ENCODE measurements around the gene PLA2G4E.

DNA sequence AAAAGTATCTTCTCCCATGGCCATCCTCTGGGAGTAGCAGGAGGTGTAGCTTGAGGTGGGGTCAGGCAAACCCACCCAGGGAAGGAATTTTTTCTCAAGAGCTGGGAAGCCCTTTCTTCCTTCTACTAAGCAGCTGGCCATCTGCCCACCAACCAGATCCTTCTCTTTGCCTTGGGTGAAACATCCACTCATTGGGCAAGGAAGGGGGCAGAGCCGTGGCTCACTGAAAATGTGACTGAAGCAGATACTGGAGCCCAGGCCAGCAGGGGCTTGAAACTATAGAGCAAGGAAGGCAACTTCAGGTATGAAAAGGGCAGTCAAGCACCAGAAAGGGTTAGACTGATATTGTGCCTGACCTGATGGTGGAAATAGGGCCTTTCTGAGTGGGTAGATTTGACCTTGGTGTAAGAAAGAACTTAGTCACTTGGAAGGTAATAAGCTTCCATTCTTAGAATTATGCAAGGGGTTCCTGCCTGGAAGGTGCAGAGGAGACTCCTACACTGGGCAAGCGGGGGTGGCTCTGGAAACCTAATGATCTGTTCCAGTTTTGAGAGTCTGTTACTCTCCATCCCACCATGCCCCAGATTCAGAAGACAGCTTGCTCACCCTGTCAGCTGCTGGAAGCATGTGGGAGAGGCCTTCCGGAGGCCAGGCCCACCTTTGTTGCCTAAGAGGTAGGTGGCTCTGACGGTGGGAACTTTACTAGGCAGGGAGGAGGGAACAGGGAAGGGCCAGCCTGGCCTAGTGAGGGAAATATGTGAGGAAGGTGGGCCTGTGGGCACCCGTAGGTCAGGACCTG, 22.0 kb upstream of the PLA2G4E start:
- TF ChIP-seq DR1 (CRISPR knock-in tag; IDR thresholded peaks at IDR 0.05): no peak
- TF ChIP-seq, protein P1, sequence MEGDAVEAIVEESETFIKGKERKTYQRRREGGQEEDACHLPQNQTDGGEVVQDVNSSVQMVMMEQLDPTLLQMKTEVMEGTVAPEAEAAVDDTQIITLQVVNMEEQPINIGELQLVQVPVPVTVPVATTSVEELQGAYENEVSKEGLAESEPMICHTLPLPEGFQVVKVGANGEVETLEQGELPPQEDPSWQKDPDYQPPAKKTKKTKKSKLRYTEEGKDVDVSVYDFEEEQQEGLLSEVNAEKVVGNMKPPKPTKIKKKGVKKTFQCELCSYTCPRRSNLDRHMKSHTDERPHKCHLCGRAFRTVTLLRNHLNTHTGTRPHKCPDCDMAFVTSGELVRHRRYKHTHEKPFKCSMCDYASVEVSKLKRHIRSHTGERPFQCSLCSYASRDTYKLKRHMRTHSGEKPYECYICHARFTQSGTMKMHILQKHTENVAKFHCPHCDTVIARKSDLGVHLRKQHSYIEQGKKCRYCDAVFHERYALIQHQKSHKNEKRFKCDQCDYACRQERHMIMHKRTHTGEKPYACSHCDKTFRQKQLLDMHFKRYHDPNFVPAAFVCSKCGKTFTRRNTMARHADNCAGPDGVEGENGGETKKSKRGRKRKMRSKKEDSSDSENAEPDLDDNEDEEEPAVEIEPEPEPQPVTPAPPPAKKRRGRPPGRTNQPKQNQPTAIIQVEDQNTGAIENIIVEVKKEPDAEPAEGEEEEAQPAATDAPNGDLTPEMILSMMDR (CRISPR knock-in tag; IDR thresholded peaks at IDR 0.05): no peak
- TF ChIP-seq BORCS8-MEF2B (CRISPR knock-in tag; IDR thresholded peaks at IDR 0.05): no peak
- no peak for TF ChIP-seq FOSL1 (CRISPR knock-in tag; IDR thresholded peaks at IDR 0.05; ENCODE audit: borderline replicate concordance)
- TF ChIP-seq, protein P2, sequence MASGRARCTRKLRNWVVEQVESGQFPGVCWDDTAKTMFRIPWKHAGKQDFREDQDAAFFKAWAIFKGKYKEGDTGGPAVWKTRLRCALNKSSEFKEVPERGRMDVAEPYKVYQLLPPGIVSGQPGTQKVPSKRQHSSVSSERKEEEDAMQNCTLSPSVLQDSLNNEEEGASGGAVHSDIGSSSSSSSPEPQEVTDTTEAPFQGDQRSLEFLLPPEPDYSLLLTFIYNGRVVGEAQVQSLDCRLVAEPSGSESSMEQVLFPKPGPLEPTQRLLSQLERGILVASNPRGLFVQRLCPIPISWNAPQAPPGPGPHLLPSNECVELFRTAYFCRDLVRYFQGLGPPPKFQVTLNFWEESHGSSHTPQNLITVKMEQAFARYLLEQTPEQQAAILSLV (CRISPR knock-in tag; IDR thresholded peaks at IDR 0.05; ENCODE audit: borderline replicate concordance): no peak
- TF ChIP-seq ZNF749 (CRISPR knock-in tag; IDR thresholded peaks at IDR 0.05; ENCODE audit: borderline replicate concordance): no peak
- no peak for TF ChIP-seq POLR2A (IDR thresholded peaks at IDR 0.05; ENCODE audit: insufficient read depth in 1 of 2, low read depth in 2 of 2, low read length in 2 of 2)
- TF ChIP-seq STAT6 (CRISPR knock-in tag; IDR thresholded peaks at IDR 0.05; ENCODE audit: borderline replicate concordance): no peak
- TF ChIP-seq ELF4 (CRISPR knock-in tag; IDR thresholded peaks at IDR 0.05; ENCODE audit: borderline replicate concordance): no peak
- TF ChIP-seq ZBTB40 (IDR thresholded peaks at IDR 0.05): no peak
- TF ChIP-seq ZBTB40 (CRISPR knock-in tag; IDR thresholded peaks at IDR 0.05): no peak
- no peak for TF ChIP-seq ZBTB44 (CRISPR knock-in tag; IDR thresholded peaks at IDR 0.05)
- no peak for TF ChIP-seq JUND (CRISPR knock-in tag; IDR thresholded peaks at IDR 0.05)
- TF ChIP-seq RFX5 (IDR thresholded peaks at IDR 0.05; ENCODE audit: low read depth, low read length): no peak
- TF ChIP-seq CHCHD3 (CRISPR knock-in tag; IDR thresholded peaks at IDR 0.05): no peak

All from HepG2 (cell line).